Measurements from ENCODE around the gene BRWD1.

The BRWD1 gene

DNA sequence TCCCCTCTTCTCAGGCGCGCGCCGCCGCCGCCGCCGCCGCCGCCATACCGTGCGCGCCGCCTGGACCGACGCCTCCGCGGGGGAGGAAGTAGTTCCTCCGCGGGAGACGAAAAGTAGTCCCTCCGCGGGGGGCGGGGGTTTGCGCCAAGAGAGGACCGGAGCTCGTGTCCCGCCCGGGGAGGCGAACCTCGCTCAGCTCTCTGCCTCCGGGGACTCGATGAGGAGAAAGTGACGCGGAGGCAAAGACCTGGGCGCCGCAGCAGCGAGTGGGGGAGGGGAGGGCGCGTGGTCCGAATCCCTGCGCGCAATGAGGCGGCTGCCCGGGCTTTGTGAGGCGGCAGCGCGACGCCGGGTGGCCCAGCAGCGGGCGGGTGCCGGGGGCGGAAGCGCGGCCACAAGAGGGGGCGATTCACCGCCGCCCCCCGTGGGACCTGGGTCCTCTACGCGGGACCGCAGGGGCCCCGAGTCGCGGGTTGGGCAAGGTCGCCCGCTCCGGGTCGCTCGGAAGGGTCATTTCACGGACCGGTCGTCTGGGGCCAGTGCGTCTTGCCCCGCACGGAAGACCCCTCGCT lies at the start of gene BRWD1:
Gene BRWD1, minus strand, starts transcription at position 62 of the 572 bp plus-strand sequence. CDS start 141 bp downstream, outside the sequence.
- H3K9me3 ChIP-seq (ENCODE audit: control insufficient read depth, low read length): no peaks in the 10 kb centered on the region
- H3K36me3 ChIP-seq (ENCODE audit: control insufficient read depth, insufficient read depth, low read length): no peaks in the 10 kb centered on the region
- peak within 1 kb of the TSS; percentile 98 for H3K9ac ChIP-seq (ENCODE audit: low read length)
- peak within 1 kb of the TSS; percentile 97 for H3K4me3 ChIP-seq (ENCODE audit: low read length)
- H3K4me1 ChIP-seq (ENCODE audit: control insufficient read depth, insufficient read depth, low read length): peaks cover 25% of the 10 kb centered on the region
- H3K27me3 ChIP-seq (ENCODE audit: control insufficient read depth, insufficient read depth, low read length): no peaks in the 10 kb centered on the region

DNA sequence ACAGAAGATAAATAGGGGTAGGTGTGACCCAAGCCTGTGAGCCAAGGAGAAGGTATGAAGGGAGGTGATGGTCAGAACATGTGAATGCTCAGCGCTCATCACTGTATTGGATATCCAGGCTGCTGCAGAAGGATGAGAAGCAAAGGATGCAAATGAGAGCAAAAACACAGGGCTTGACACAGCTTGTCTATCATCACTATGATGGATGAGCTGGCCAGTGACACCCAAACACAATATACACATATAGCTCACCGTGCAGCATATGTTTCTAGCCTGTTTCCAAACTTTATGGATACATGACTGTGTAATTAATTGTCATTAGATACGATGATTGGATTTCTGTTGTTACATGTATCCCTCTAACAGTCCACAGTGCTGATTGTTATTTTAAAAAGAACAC lies 49.3 kb upstream of the BRWD1 start:
- Histone ChIP-seq H3K4me3 (ENCODE audit: low read length) (no peak overlapping the region), H3K9me3 (ENCODE audit: control insufficient read depth, low read length) (no peaks in the 10 kb centered on the region), H3K36me3 (ENCODE audit: control insufficient read depth, insufficient read depth, low read length) (no peaks in the 10 kb centered on the region), H3K27me3 (ENCODE audit: control insufficient read depth, insufficient read depth, low read length) (no peaks in the 10 kb centered on the region), H3K9ac (ENCODE audit: low read length) (no peak overlapping the region), H3K4me1 (ENCODE audit: control insufficient read depth, insufficient read depth, low read length) (no peaks in the 10 kb centered on the region)

DNA sequence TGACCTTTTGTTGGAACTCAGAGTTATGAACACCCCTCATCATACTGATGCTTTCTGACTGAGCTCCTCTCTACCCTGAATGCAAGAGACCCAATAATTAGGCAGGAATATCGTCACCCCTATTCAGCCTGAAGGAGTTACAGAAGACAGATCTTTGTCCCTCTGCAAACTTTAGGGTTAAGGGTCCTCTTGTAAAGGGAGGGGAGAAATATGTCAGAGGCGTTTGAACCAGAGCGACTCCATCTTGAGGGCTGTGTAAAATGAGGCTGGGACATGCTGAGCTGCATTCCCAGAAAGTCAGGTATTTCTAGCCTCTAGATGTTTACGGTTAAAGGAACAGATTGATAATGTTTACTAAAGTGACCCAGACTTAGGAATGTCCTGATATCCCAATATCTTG lies 46.0 kb upstream of the BRWD1 start:
- Histone ChIP-seq H3K27me3 (ENCODE audit: control insufficient read depth, insufficient read depth, low read length) (no peaks in the 10 kb centered on the region), H3K36me3 (ENCODE audit: control insufficient read depth, insufficient read depth, low read length) (no peaks in the 10 kb centered on the region), H3K4me3 (ENCODE audit: low read length) (no peak overlapping the region), H3K4me1 (ENCODE audit: control insufficient read depth, insufficient read depth, low read length) (no peaks in the 10 kb centered on the region), H3K9ac (ENCODE audit: low read length) (no peak overlapping the region), H3K9me3 (ENCODE audit: control insufficient read depth, low read length) (no peaks in the 10 kb centered on the region)

DNA sequence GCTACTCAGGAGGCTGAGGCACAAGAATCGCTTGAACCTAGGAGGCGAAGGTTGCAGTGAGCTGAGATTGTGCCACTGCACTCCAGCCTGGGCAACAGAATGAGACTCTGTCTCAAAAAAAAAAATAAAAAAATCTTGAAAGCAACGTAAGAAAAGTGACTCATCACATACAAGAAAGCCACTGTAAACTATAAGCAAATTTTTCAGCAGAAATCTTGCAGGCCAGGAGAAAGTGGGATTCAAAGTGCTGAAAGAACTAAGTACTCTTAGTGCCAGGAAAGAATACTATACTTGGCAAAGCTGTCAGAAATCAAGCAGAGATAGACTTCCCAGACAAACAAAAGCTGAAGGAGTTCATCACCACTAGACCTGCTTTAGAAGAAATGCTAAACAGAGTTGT lies 39.9 kb upstream of the BRWD1 start:
- no peak overlapping the region for H3K4me3 ChIP-seq (ENCODE audit: low read length)
- H3K9ac ChIP-seq (ENCODE audit: low read length): no peak overlapping the region
- H3K27me3 ChIP-seq (ENCODE audit: control insufficient read depth, insufficient read depth, low read length): no peaks in the 10 kb centered on the region
- H3K36me3 ChIP-seq (ENCODE audit: control insufficient read depth, insufficient read depth, low read length): no peaks in the 10 kb centered on the region
- no peaks in the 10 kb centered on the region for H3K9me3 ChIP-seq (ENCODE audit: control insufficient read depth, low read length)
- peaks cover 8% of the 10 kb centered on the region for H3K4me1 ChIP-seq (ENCODE audit: control insufficient read depth, insufficient read depth, low read length)

DNA sequence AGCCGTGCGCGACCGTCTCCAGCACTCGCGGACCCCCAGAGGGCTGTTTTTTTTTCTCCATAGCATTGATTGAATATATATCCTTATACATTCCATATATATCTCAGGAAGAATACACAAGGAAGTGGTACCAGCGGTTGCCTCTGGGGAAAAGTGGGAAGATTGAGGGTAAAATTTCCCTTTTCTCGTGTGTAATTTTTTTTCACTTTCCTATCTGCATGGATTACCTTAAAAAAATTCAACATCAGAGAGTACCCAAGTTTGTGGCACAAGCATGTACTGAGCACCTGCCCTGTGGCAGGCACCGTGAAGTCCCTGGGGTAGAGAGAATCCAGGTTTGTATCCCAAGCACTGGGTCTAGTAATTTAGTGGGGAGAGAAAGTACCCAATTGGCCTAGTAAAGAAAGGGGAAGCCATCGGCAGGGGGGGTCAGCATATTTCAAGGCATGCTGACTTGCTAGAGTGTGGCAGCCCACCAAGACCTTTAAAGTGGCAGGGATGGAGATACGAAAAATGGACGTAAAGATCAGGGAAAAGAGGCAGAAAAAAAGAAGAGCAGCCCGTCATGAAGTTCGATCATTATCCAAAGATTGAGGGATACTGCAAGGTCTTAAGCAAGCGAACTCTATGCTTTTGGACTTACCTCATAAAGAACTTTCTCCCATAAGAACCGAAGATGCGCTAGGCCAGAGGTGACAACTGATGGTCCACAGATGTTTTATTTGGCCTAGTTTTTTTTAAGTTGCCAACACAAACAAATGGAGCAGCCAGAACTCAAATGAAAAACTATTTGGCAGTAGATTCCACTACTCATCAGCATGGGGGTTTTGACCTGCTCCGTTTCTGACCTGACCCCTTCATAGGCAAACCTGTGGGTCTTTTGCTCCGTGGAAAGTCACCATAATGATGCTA lies 36.9 kb upstream of the BRWD1 start:
- H3K4me3 ChIP-seq (ENCODE audit: low read length): peak overlapping the region; percentile 48
- peak overlapping the region; percentile 88 for H3K9ac ChIP-seq (ENCODE audit: low read length)

DNA sequence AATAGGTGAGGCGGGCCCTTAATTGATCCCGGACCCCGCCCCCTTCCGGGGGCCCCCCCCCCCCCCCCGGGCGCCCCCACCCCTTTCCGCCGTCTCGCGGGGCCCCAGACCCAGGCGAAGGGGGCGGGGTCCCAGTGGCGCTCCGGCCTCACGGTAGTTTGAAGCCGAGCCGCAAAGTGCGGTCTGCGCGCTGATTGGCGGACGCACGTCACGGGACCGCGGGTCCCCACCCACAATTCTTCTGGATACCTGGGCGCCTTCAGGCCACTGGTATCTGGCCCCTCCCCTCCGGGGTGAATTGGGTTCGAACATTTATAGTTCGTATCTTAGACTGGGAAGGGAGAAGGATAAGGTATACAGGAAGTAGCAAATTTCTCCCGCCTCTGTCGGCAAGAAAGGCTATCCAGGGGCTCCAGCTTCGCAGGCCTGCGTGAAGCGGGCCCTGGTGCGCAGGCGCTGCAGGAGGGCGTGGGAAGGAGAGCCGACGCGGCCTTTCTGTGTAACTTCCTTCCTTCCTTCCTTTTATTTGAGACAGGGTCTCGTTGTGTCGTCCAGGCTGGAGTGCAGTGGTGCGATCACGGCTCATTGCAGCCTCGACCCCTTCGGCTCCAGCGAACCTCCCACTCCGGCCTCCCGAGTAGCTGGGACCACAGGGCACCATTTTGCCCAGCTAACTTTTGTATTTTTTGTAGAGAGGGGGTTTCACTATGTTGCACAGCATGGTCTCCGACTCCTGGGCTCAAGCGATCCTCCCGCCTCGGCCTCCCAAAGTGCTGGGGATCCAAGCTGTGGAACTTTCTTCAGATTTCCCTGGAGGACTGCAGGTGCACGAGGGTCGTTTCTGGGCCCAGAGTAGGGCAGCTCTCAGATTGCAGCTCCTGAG lies 36.0 kb upstream of the BRWD1 start:
- no peaks in the 10 kb centered on the region for H3K27me3 ChIP-seq (ENCODE audit: control insufficient read depth, insufficient read depth, low read length)
- H3K4me1 ChIP-seq (ENCODE audit: control insufficient read depth, insufficient read depth, low read length): peaks cover 25% of the 10 kb centered on the region
- peak overlapping the region; percentile 48 for H3K4me3 ChIP-seq (ENCODE audit: low read length)
- no peaks in the 10 kb centered on the region for H3K9me3 ChIP-seq (ENCODE audit: control insufficient read depth, low read length)
- peak overlapping the region; percentile 88 for H3K9ac ChIP-seq (ENCODE audit: low read length)
- no peaks in the 10 kb centered on the region for H3K36me3 ChIP-seq (ENCODE audit: control insufficient read depth, insufficient read depth, low read length)

More for the DNA sequence above, 36.9 kb upstream of the BRWD1 start:
- no peaks in the 10 kb centered on the region for H3K9me3 ChIP-seq (ENCODE audit: control insufficient read depth, low read length)
- H3K36me3 ChIP-seq (ENCODE audit: control insufficient read depth, insufficient read depth, low read length): no peaks in the 10 kb centered on the region
- no peaks in the 10 kb centered on the region for H3K27me3 ChIP-seq (ENCODE audit: control insufficient read depth, insufficient read depth, low read length)
- H3K4me1 ChIP-seq (ENCODE audit: control insufficient read depth, insufficient read depth, low read length): peaks cover 24% of the 10 kb centered on the region

DNA sequence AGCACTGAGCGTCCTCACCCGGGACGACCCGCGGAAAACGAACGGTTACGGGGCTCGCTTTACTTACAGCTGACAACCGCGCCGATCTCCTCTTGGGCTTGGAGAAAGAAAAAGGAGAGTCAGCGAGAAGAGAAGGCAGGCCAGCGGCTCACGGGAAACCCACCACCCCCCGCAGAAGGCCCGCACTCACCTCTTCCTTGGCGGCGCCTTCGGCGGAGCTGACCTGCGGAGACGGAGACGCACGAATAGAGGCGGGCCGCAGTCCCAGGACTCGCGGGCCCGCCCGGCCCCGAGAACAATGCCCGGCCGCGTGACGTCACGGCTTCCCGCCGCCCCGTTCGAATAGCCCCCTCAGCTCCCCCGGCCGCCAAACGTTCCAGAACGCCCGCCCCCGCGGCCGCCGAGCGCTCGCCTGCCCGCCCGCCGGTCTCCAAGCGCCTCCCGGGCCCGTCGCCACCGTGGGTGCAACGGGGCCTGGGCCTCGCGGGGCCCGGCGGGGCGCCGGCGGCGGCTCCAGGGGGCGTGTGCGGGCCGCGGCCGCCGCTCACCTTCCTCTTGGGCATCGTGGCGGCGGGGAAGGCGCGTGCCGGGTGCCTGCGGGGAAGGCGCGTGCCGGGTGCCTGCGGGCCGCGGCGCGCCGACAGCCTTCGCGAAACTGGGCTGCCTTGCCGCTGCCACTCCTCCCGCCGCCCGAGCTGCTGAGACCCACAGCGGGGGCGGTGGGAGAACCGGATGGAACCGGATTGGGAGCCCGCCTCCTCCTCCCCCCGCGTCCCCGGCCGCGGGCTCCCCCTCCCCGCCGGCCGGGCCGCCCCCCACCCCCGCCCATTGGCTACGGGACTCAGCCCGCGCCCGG lies 35.2 kb upstream of the BRWD1 start, which contains the start of gene HMGN1:
Gene HMGN1, minus strand, starts transcription at position 734 of the 856 bp plus-strand sequence. Its CDS starts 171 bp downstream, at position 563.
- H3K9me3 ChIP-seq (ENCODE audit: control insufficient read depth, low read length): no peaks in the 10 kb centered on the region
- H3K9ac ChIP-seq (ENCODE audit: low read length): peak within 1 kb of the TSS; percentile 88
- H3K4me1 ChIP-seq (ENCODE audit: control insufficient read depth, insufficient read depth, low read length): peaks cover 25% of the 10 kb centered on the region
- no peaks in the 10 kb centered on the region for H3K27me3 ChIP-seq (ENCODE audit: control insufficient read depth, insufficient read depth, low read length)
- peak within 1 kb of the TSS; percentile 76 for H3K4me3 ChIP-seq (ENCODE audit: low read length)
- no peaks in the 10 kb centered on the region for H3K36me3 ChIP-seq (ENCODE audit: control insufficient read depth, insufficient read depth, low read length)

DNA sequence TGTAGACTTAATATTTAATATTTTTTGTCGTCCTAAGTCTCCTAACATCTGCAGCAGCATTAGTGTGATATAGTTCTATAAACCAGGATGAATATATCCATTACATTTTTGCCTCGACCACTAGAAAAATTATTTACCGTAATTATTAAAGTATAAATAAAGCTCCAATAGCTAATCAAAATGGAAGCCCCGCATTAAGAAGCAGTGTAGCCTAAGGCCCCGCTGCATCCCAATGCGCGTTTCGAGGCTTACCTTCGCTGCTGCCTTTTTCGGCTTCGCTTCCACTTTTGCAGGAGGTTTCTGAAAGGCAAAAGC lies 34.6 kb upstream of the BRWD1 start:
- Histone ChIP-seq H3K9ac (ENCODE audit: low read length) (peak overlapping the region; percentile 83), H3K9me3 (ENCODE audit: control insufficient read depth, low read length) (no peaks in the 10 kb centered on the region), H3K4me3 (ENCODE audit: low read length) (peak overlapping the region; percentile 76), H3K27me3 (ENCODE audit: control insufficient read depth, insufficient read depth, low read length) (no peaks in the 10 kb centered on the region), H3K4me1 (ENCODE audit: control insufficient read depth, insufficient read depth, low read length) (peaks cover 25% of the 10 kb centered on the region), H3K36me3 (ENCODE audit: control insufficient read depth, insufficient read depth, low read length) (no peaks in the 10 kb centered on the region)

DNA sequence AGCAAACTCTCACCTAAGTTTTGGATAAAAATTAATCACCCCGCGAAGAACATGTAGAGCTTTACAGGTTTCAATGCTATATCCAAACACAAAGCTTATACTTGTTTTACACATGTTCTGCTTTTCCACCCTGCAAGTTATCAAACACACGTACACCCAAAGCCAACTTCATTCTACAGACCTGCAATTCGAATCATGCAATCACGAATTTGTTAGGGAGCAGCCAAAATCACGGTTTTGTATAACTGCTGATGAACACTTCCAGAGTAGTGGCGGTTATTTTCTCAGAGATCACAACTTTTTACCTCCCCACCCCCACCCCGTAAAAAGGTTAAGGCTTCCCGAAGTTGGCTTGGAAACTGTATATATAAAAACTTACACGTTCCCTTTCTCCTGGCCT lies 34.1 kb upstream of the BRWD1 start:
- Histone ChIP-seq H3K27me3 (ENCODE audit: control insufficient read depth, insufficient read depth, low read length) (no peaks in the 10 kb centered on the region), H3K36me3 (ENCODE audit: control insufficient read depth, insufficient read depth, low read length) (no peaks in the 10 kb centered on the region), H3K9ac (ENCODE audit: low read length) (peak overlapping the region; percentile 83), H3K9me3 (ENCODE audit: control insufficient read depth, low read length) (no peaks in the 10 kb centered on the region), H3K4me1 (ENCODE audit: control insufficient read depth, insufficient read depth, low read length) (peaks cover 25% of the 10 kb centered on the region), H3K4me3 (ENCODE audit: low read length) (peak overlapping the region; percentile 76)

DNA sequence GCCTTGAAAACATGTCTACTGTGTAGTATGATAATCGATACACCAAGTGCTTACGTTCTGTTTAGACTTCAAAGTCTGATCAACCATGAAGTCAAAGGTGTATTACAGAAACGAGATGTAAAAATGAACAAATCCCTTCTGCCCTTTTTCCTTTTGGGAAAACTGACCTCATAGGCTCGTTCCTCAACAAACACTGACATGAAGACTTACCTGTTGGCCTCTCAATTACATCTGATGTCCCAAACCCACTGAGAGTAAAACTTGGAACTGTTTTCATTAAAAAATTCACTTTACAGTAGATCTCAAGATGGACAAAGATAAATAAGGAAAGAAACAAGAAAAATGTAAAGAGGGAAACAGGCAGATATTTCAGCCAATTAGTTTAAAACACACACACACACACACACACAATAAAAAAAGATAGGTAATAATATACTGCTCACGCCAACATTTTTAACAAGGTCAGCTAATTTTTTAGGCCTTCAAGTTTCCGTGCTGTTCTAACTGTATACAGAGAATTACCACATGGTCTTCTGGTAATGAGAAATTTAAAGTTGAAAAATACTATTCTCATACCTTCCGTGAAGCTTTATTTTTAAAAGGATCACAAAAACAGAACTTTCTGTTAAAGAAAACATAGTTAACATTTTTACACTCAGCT lies 33.4 kb upstream of the BRWD1 start:
- peaks cover 25% of the 10 kb centered on the region for H3K4me1 ChIP-seq (ENCODE audit: control insufficient read depth, insufficient read depth, low read length)
- H3K4me3 ChIP-seq (ENCODE audit: low read length): no peak overlapping the region
- no peaks in the 10 kb centered on the region for H3K9me3 ChIP-seq (ENCODE audit: control insufficient read depth, low read length)
- no peaks in the 10 kb centered on the region for H3K36me3 ChIP-seq (ENCODE audit: control insufficient read depth, insufficient read depth, low read length)
- H3K27me3 ChIP-seq (ENCODE audit: control insufficient read depth, insufficient read depth, low read length): no peaks in the 10 kb centered on the region
- peak overlapping the region; percentile 11 for H3K9ac ChIP-seq (ENCODE audit: low read length)

DNA sequence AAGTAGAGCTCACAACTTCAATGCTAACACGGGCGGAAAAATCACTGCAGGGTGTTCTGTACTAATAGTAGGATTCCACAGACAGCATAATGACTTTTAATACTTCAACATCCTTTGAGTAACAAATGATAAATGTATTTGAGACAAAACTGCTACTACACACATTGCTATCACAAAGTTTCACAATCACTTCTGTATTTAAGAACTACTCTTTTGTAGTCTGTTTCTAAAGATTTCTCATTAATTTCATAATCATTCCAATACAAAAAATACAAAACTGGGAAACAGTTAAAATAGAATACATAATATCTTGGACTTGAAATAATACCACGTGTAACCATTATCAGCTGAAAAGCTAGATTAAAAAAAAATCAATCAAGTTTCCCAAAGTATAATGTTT lies 32.8 kb upstream of the BRWD1 start:
- H3K4me3 ChIP-seq (ENCODE audit: low read length): no peak overlapping the region
- peaks cover 25% of the 10 kb centered on the region for H3K4me1 ChIP-seq (ENCODE audit: control insufficient read depth, insufficient read depth, low read length)
- no peaks in the 10 kb centered on the region for H3K36me3 ChIP-seq (ENCODE audit: control insufficient read depth, insufficient read depth, low read length)
- H3K27me3 ChIP-seq (ENCODE audit: control insufficient read depth, insufficient read depth, low read length): no peaks in the 10 kb centered on the region
- H3K9ac ChIP-seq (ENCODE audit: low read length): peak overlapping the region; percentile 11
- no peaks in the 10 kb centered on the region for H3K9me3 ChIP-seq (ENCODE audit: control insufficient read depth, low read length)

Data from mucosa of stomach (tissue), 1 donor.